IMR-90 (cell line): Measurements from ENCODE around the gene GRIK1. TPM values are rescaled to one million over a fixed set of nuclear protein-coding genes. Genes with fewer than 3 reads are reported as not detected.

Experiments
- ATAC-seq: fragments of 200-7000 bp; cut with Tn5 transposase; 2 replicates; pipeline ENCODE4 v1.9.1; 2020; ENCODE audit warnings: low read depth, mild to moderate bottlenecking, moderate library complexity
- BruUV-seq: library from RNA; stranded (reverse); fragments of 400-500 nt; replicated peaks from 2 replicates; lab custom pipeline; 2021; lab: Mats Ljungman, UMichigan
- CTCF ChIA-PET: fragments of 300-600 bp; formaldehyde crosslinking; extraction: SDS; loops from one replicate; lab custom pipeline; 2021; ENCODE audit warnings: antibody characterized with exemption; lab: Yijun Ruan, JAX
- POLR2A ChIA-PET: fragments of 300-600 bp; sonication (Branson Sonifier 250); formaldehyde crosslinking; loops from one replicate; lab custom pipeline; 2022; ENCODE audit warnings: antibody characterized with exemption; ENCODE audit not compliant: unreplicated experiment; lab: Charles Lee
- DNase-seq: peaks from one replicate; pipeline ENCODE4 v3.0.0; 2013
- H2AFZ ChIP-seq: replicated peaks from 2 replicates; pipeline ENCODE3; 2013; ENCODE audit warnings: low read length, mild to moderate bottlenecking; ENCODE audit not compliant: poor library complexity
- H2AK5ac ChIP-seq: 2 replicates; pipeline ENCODE4 v1.6.1; 2013; ENCODE audit warnings: low read depth, low read length, inconsistent platforms
- H2AK9ac ChIP-seq: replicated peaks from 2 replicates; pipeline ENCODE3; 2013; ENCODE audit warnings: mild to moderate bottlenecking, low read depth, low read length, moderate library complexity; ENCODE audit not compliant: poor library complexity
- H2BK120ac ChIP-seq: 2 replicates; pipeline ENCODE4 v1.6.1; 2013; ENCODE audit warnings: low read depth, low read length, inconsistent platforms
- H2BK15ac ChIP-seq: 3 replicates; pipeline ENCODE4 v1.6.1; 2013; ENCODE audit warnings: low read depth, low read length, inconsistent platforms
- H2BK20ac ChIP-seq: 2 replicates; pipeline ENCODE4 v1.6.1; 2013; ENCODE audit warnings: low read depth, mild to moderate bottlenecking, inconsistent platforms, low read length, moderate library complexity
- H2BK5ac ChIP-seq: 2 replicates; pipeline ENCODE4 v1.6.1; 2013; ENCODE audit warnings: mild to moderate bottlenecking, low read depth, low read length, inconsistent platforms; ENCODE audit not compliant: poor library complexity, severe bottlenecking
- H3K14ac ChIP-seq: replicated peaks from 2 replicates; pipeline ENCODE4 v1.6.1; 2013; ENCODE audit warnings: low read depth, low read length, inconsistent platforms
- H3K18ac ChIP-seq: 2 replicates; pipeline ENCODE4 v1.6.1; 2013; ENCODE audit warnings: low read depth, low read length, control low read depth
- H3K23ac ChIP-seq: 2 replicates; pipeline ENCODE4 v1.6.1; 2013; ENCODE audit warnings: low read depth, low read length, inconsistent platforms
- H3K27ac ChIP-seq: 2 replicates; pipeline ENCODE4 v1.5.1; 2013; ENCODE audit warnings: mild to moderate bottlenecking, control low read depth, low read length; ENCODE audit not compliant: insufficient read depth
- H3K27me3 ChIP-seq: 2 replicates; pipeline ENCODE4 v1.6.1; 2013; ENCODE audit warnings: low read length; ENCODE audit not compliant: control insufficient read depth, insufficient read depth
- H3K36me3 ChIP-seq: 2 replicates; pipeline ENCODE4 v1.6.1; 2013; ENCODE audit warnings: low read length, mixed read lengths; ENCODE audit not compliant: control insufficient read depth, insufficient read depth
- H3K4ac ChIP-seq: 2 replicates; pipeline ENCODE4 v1.6.1; 2013; ENCODE audit warnings: low read depth, low read length, inconsistent platforms
- H3K4me1 ChIP-seq: 2 replicates; pipeline ENCODE4 v1.6.1; 2013; ENCODE audit warnings: low read length, mixed read lengths; ENCODE audit not compliant: control insufficient read depth, insufficient read depth
- H3K4me2 ChIP-seq: 2 replicates; pipeline ENCODE4 v1.6.1; 2013; ENCODE audit warnings: low read depth, mild to moderate bottlenecking, control low read depth, low read length, moderate library complexity
- H3K4me3 ChIP-seq: 2 replicates; pipeline ENCODE4 v1.5.1; 2013; ENCODE audit warnings: low read depth, mild to moderate bottlenecking, control low read depth, low read length, moderate library complexity; ENCODE audit not compliant: insufficient read depth
- H3K56ac ChIP-seq: 2 replicates; pipeline ENCODE4 v1.6.1; 2013; ENCODE audit warnings: low read length, inconsistent platforms; ENCODE audit not compliant: insufficient read depth; ENCODE audit errors: extremely low read depth
- H3K79me1 ChIP-seq, 2 experiments: 2 replicates each; pipeline ENCODE4 v1.6.1; 2013; ENCODE audit warnings: low read length in 2 of 2, inconsistent platforms in 1 of 2, low read depth in 1 of 2
- H3K9ac ChIP-seq: 2 replicates; pipeline ENCODE4 v1.6.1; 2013; ENCODE audit warnings: low read depth, low read length, control low read depth
- H3K9me1 ChIP-seq: 2 replicates; pipeline ENCODE4 v1.6.1; 2013; ENCODE audit warnings: low read length, inconsistent platforms; ENCODE audit not compliant: insufficient read depth
- H3K9me3 ChIP-seq: 2 replicates; pipeline ENCODE4 v1.6.1; 2013; ENCODE audit warnings: low read length; ENCODE audit not compliant: control insufficient read depth, insufficient read depth
- H4K20me1 ChIP-seq: 2 replicates; pipeline ENCODE4 v1.6.1; 2013; ENCODE audit warnings: low read length, inconsistent platforms; ENCODE audit not compliant: insufficient read depth
- H4K5ac ChIP-seq: 2 replicates; pipeline ENCODE4 v1.6.1; 2013; ENCODE audit warnings: mild to moderate bottlenecking, low read depth, low read length, control low read depth
- H4K8ac ChIP-seq, 2 experiments: 2 replicates each; pipeline ENCODE4 v1.6.1; 2013; ENCODE audit warnings: low read depth in 2 of 2, low read length in 2 of 2, control low read depth in 1 of 2, inconsistent platforms in 1 of 2
- H4K91ac ChIP-seq: 2 replicates; pipeline ENCODE4 v1.6.1; 2013; ENCODE audit warnings: low read depth, low read length, inconsistent platforms; ENCODE audit not compliant: insufficient read depth
- BHLHE40 ChIP-seq: fragments of 150-350 bp; IDR thresholded peaks from 2 replicates; pipeline ENCODE4 v1.6.1; 2016; ENCODE audit warnings: mild to moderate bottlenecking, low read depth, low read length
- CEBPB ChIP-seq: IDR thresholded peaks from 2 replicates; pipeline ENCODE4 v1.6.1; 2012; ENCODE audit warnings: low read depth, low read length, improper control_type of control experiment
- CHD1 ChIP-seq: IDR thresholded peaks from 2 replicates; pipeline ENCODE4 v1.6.1; 2012; ENCODE audit warnings: low read depth, low read length, improper control_type of control experiment
- CTCF ChIP-seq: conservative IDR thresholded peaks from 2 replicates; pipeline ENCODE4 v1.5.1; 2012; ENCODE audit warnings: mild to moderate bottlenecking, low read depth, low read length, improper control_type of control experiment
- FOS ChIP-seq: fragments of 150-350 bp; IDR thresholded peaks from 2 replicates; pipeline ENCODE4 v1.6.1; 2016; ENCODE audit warnings: low read depth, low read length
- MAFK ChIP-seq: IDR thresholded peaks from 2 replicates; pipeline ENCODE4 v1.6.1; 2012; ENCODE audit warnings: low read depth, low read length, improper control_type of control experiment
- MAZ ChIP-seq: IDR thresholded peaks from 2 replicates; pipeline ENCODE4 v1.6.1; 2012; ENCODE audit warnings: low read depth, mild to moderate bottlenecking, low read length, improper control_type of control experiment, moderate library complexity, borderline replicate concordance
- MXI1 ChIP-seq: IDR thresholded peaks from 2 replicates; pipeline ENCODE4 v1.6.1; 2012; ENCODE audit warnings: low read depth, mild to moderate bottlenecking, low read length, moderate library complexity, borderline replicate concordance
- NFE2L2 ChIP-seq: fragments of 150-350 bp; IDR thresholded peaks from 2 replicates; pipeline ENCODE4 v1.6.1; 2016; ENCODE audit warnings: low read depth, mild to moderate bottlenecking, low read length
- POLR2A ChIP-seq: IDR thresholded peaks from 2 replicates; pipeline ENCODE4 v1.6.1; 2012; ENCODE audit warnings: mild to moderate bottlenecking, low read depth, low read length
- RAD21 ChIP-seq: IDR thresholded peaks from 2 replicates; pipeline ENCODE4 v1.6.1; 2012; ENCODE audit warnings: low read length, improper control_type of control experiment
- RCOR1 ChIP-seq: IDR thresholded peaks from 2 replicates; pipeline ENCODE4 v1.6.1; 2012; ENCODE audit warnings: mild to moderate bottlenecking, low read length, improper control_type of control experiment; ENCODE audit not compliant: insufficient replicate concordance
- RFX5 ChIP-seq: IDR thresholded peaks from 2 replicates; pipeline ENCODE4 v1.8.0; 2012; ENCODE audit warnings: low read depth, mild to moderate bottlenecking, low read length, moderate library complexity
- SMC3 ChIP-seq: fragments of 150-350 bp; IDR thresholded peaks from 2 replicates; pipeline ENCODE4 v1.6.1; 2016; ENCODE audit warnings: low read depth, mild to moderate bottlenecking, antibody characterized with exemption, low read length, moderate library complexity
- USF2 ChIP-seq: fragments of 150-350 bp; IDR thresholded peaks from 2 replicates; pipeline ENCODE4 v1.6.1; 2017; ENCODE audit warnings: mild to moderate bottlenecking, antibody characterized with exemption, low read length, low read depth
- WGBS, 2 experiments: methylation state at CpG; one replicate each; pipeline versions ENCODE4 v1.1.5 to v1.1.7; 2013; ENCODE audit warnings: missing lambda C conversion rate in 2 of 2; ENCODE audit not compliant: insufficient read length in 1 of 2; ENCODE audit errors: extremely low coverage in 2 of 2; 5-methylcytosine and 5-hydroxymethylcytosine counted together
- dilution Hi-C: fragments of 300-500 bp; cut with HindIII; formaldehyde crosslinking; loops from one replicate; pipeline ENCODE4 v1.14.3; 2018; ENCODE audit warnings: low sequenced_read_pairs; ENCODE audit not compliant: unreplicated experiment
- in situ Hi-C: fragments of 300-500 bp; cut with MboI; formaldehyde crosslinking; loops from 3 replicates; pipeline ENCODE4 v1.14.3; 2019; ENCODE audit warnings: low sequenced_read_pairs, inconsistent platforms, mixed read lengths
- intact Hi-C: fragments of 100-400 bp; cut with micrococcal nuclease; formaldehyde crosslinking; loops from 2 replicates; pipeline ENCODE4 v1.10.0; 2022
- polyA plus RNA-seq, 3 experiments: library from polyadenylated mRNA; depleted of rRNA; stranded (reverse); fragments of >200 nt; gene quantifications; 2 replicates each; pipeline ENCODE4 v1.2.3, GENCODE V29; 2012; ENCODE audit warnings: low replicate concordance in 1 of 3
- total RNA-seq: library from RNA; depleted of rRNA; stranded (reverse); fragments of >200 nt; gene quantifications from 2 replicates; pipeline ENCODE4 v1.2.3, GENCODE V29; 2012
- TF ChIP-seq, protein P1 (sequence below): fragments of 150-350 bp; IDR thresholded peaks from 2 replicates; pipeline ENCODE4 v1.6.1; 2016; ENCODE audit warnings: low read depth, mild to moderate bottlenecking, low read length, moderate library complexity, borderline replicate concordance

The GRIK1 gene
- total and polyA plus RNA-seq, 2 of the 4 experiments (the other 2 are of a cell fraction), result not detected

- no peak overlapping the region for H3K9ac ChIP-seq
- no peak overlapping the region for H2BK15ac ChIP-seq
- no peak overlapping the region for H3K4ac ChIP-seq
- dilution Hi-C loops (no loop called here), in situ Hi-C loops (no loop called here), intact Hi-C loops (no loop called here)
- H3K18ac ChIP-seq, result peak overlapping the region; percentile 43; the same call in 1 of the 2 replicates
- H3K4me2 ChIP-seq, result no peak overlapping the region
- no peaks in the 10 kb centered on the region for H3K79me1 ChIP-seq
- peaks cover 4% of the 10 kb centered on the region; the same call in 1 of the 2 replicates for H3K4me1 ChIP-seq
- no peak for TF ChIP-seq CTCF
- TF ChIP-seq, protein P1, sequence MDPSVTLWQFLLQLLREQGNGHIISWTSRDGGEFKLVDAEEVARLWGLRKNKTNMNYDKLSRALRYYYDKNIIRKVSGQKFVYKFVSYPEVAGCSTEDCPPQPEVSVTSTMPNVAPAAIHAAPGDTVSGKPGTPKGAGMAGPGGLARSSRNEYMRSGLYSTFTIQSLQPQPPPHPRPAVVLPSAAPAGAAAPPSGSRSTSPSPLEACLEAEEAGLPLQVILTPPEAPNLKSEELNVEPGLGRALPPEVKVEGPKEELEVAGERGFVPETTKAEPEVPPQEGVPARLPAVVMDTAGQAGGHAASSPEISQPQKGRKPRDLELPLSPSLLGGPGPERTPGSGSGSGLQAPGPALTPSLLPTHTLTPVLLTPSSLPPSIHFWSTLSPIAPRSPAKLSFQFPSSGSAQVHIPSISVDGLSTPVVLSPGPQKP, result no peak
- no peak for TF ChIP-seq FOS
- no peak for TF ChIP-seq NFE2L2
- no peak for TF ChIP-seq RAD21
- TF ChIP-seq CEBPB, result no peak
- no peak for TF ChIP-seq SMC3
- no peak for TF ChIP-seq CHD1
- TF ChIP-seq POLR2A, result no peak
- TF ChIP-seq MAFK, result no peak
- no peak for TF ChIP-seq MXI1
- no peak for TF ChIP-seq MAZ
- no peak for TF ChIP-seq USF2
- TF ChIP-seq RFX5, result no peak
- TF ChIP-seq BHLHE40, result no peak
- no peak for TF ChIP-seq RCOR1
- no peak overlapping the region for H3K14ac ChIP-seq
- CTCF ChIA-PET, result no interaction called here
- H3K56ac ChIP-seq, result no peak overlapping the region
- no peaks in the 10 kb centered on the region for H3K27me3 ChIP-seq
- WGBS, 2 experiments, result 60% methylated on average over 1 of the region's 3 CpGs; no CpG with 5 or more reads in 1 of the 2 experiments
- no peak overlapping the region for H3K4me3 ChIP-seq
- H4K20me1 ChIP-seq, result no peaks in the 10 kb centered on the region
- ATAC-seq (no peak), DNase-seq (no peak)
- H4K5ac ChIP-seq, result 0 out of 2 replicates have a peak overlapping the region, but pooled peaks have one; percentile 46
- H3K9me3 ChIP-seq, result no peaks in the 10 kb centered on the region
- H2AK5ac ChIP-seq, result no peak overlapping the region
- H2AFZ ChIP-seq, result no peak overlapping the region
- H3K23ac ChIP-seq, result no peak overlapping the region
- H4K8ac ChIP-seq, result no peak overlapping the region
- POLR2A ChIA-PET, result no interaction called here
- H2BK5ac ChIP-seq, result no peak overlapping the region
- H2BK120ac ChIP-seq, result no peak overlapping the region
- no peak overlapping the region for H2AK9ac ChIP-seq
- no peaks in the 10 kb centered on the region for H3K9me1 ChIP-seq
- no peaks in the 10 kb centered on the region for H3K36me3 ChIP-seq
- no TSS peak for BruUV-seq
- no peak overlapping the region for H2BK20ac ChIP-seq
- no peak overlapping the region for H3K27ac ChIP-seq
- no peak overlapping the region; the same call in 1 of the 2 replicates for H4K91ac ChIP-seq
These were observed 354.3 kb downstream of the GRIK1 start for GRCh38 chr21:29585462-29585861.
